CD14-positive monocyte (primary cell): Measurements from ENCODE around the gene DAPK1. TPM values are rescaled to one million over a fixed set of nuclear protein-coding genes. Genes with fewer than 3 reads are reported as not detected.

ENCODE experiments used
- DNase-seq, 3 donors: peaks; one replicate each; pipeline ENCODE4 v3.0.0-alpha.2; 2011 to 2022
- H2AFZ ChIP-seq: 2 replicates; pipeline ENCODE4 v1.6.0; 2012; ENCODE audit warnings: mild to moderate bottlenecking, low read depth, low read length, inconsistent platforms; ENCODE audit not compliant: insufficient read depth, poor library complexity, severe bottlenecking
- H3K27ac ChIP-seq, 2 donors: 1 replicate in 1 of 2; 2 replicates in 1 of 2; pipeline ENCODE4 v1.5.1; 2012 to 2013; ENCODE audit warnings: low read length in 2 of 2, control low read depth in 1 of 2, inconsistent platforms in 1 of 2, low read depth in 1 of 2, mild to moderate bottlenecking in 1 of 2
- H3K27me3 ChIP-seq, 2 donors: one replicate each; pipeline versions ENCODE4 v1.6.0 to v1.6.1; 2011 to 2013; ENCODE audit warnings: low read length in 2 of 2; ENCODE audit not compliant: control insufficient read depth in 2 of 2, insufficient read depth in 2 of 2
- H3K36me3 ChIP-seq, 2 donors: replicated peaks in 1 of 2; 1 replicate in 1 of 2; 2 replicates in 1 of 2; pipeline versions ENCODE4 v1.5.1 to v1.6.1; 2012 to 2013; ENCODE audit warnings: low read length in 2 of 2, control low read depth in 1 of 2, inconsistent platforms in 1 of 2, mild to moderate bottlenecking in 1 of 2; ENCODE audit not compliant: insufficient read depth in 2 of 2, control insufficient read depth in 1 of 2
- H3K4me1 ChIP-seq, 2 donors: 1 replicate in 1 of 2; 2 replicates in 1 of 2; pipeline versions ENCODE4 v1.5.1 to v1.6.1; 2012 to 2013; ENCODE audit warnings: low read length in 2 of 2, control low read depth in 1 of 2, inconsistent platforms in 1 of 2, mild to moderate bottlenecking in 1 of 2, moderate library complexity in 1 of 2; ENCODE audit not compliant: insufficient read depth in 2 of 2, control insufficient read depth in 1 of 2
- H3K4me2 ChIP-seq: replicated peaks from 2 replicates; pipeline ENCODE3; 2012; ENCODE audit warnings: low read length, moderate library complexity, mild to moderate bottlenecking; ENCODE audit not compliant: poor library complexity, severe bottlenecking; ENCODE audit errors: extremely low read depth
- H3K4me3 ChIP-seq, 3 experiments: fragments of 200-600 bp in 1 of 3; sonication (generic) in 1 of 3; replicated peaks in 1 of 3; 1 replicate in 2 of 3; 2 replicates in 1 of 3; pipeline ENCODE4 v1.5.1; 2011 to 2013; ENCODE audit warnings: low read length in 3 of 3, mild to moderate bottlenecking in 3 of 3, control low read depth in 2 of 3, low read depth in 2 of 3, inconsistent platforms in 1 of 3, moderate library complexity in 1 of 3
- H3K79me2 ChIP-seq: 2 replicates; pipeline ENCODE4 v1.6.0; 2012; ENCODE audit warnings: mild to moderate bottlenecking, control low read depth, inconsistent platforms, low read length, moderate library complexity; ENCODE audit not compliant: insufficient read depth
- H3K9ac ChIP-seq: 2 replicates; pipeline ENCODE4 v1.6.0; 2017; ENCODE audit warnings: low read length, mild to moderate bottlenecking; ENCODE audit not compliant: insufficient read depth, poor library complexity, severe bottlenecking
- H3K9me3 ChIP-seq, 2 donors: replicated peaks in 1 of 2; 1 replicate in 1 of 2; 2 replicates in 1 of 2; pipeline versions ENCODE4 v1.5.1 to v1.6.1; 2012 to 2013; ENCODE audit warnings: low read length in 2 of 2, control low read depth in 1 of 2; ENCODE audit not compliant: control insufficient read depth in 1 of 2, insufficient read depth in 1 of 2
- H4K20me1 ChIP-seq: 2 replicates; pipeline ENCODE4 v1.6.0; 2012; ENCODE audit warnings: mild to moderate bottlenecking, low read length, control low read depth, moderate library complexity; ENCODE audit not compliant: insufficient read depth
- H3K27ac Mint-ChIP-seq, 7 donors: one replicate each; pipeline ENCODE4 v1.8.0; 2020; ENCODE audit warnings: mild to moderate bottlenecking in 7 of 7, mixed read lengths in 7 of 7, moderate library complexity in 6 of 7, inconsistent platforms in 2 of 7
- H3K27me3 Mint-ChIP-seq, 3 donors: one replicate each; pipeline ENCODE4 v1.8.0; 2021 to 2022; ENCODE audit warnings: low read depth in 3 of 3, mild to moderate bottlenecking in 3 of 3, mixed read lengths in 3 of 3, moderate library complexity in 3 of 3, inconsistent platforms in 1 of 3
- H3K36me3 Mint-ChIP-seq, 2 donors: one replicate each; pipeline ENCODE4 v1.8.0; 2020; ENCODE audit warnings: mixed read lengths in 2 of 2, inconsistent platforms in 1 of 2, mild to moderate bottlenecking in 1 of 2
- H3K4me1 Mint-ChIP-seq: one replicate; pipeline ENCODE4 v1.8.0; 2020; ENCODE audit warnings: mild to moderate bottlenecking, mixed read lengths
- H3K4me3 Mint-ChIP-seq, 2 donors: one replicate each; pipeline ENCODE4 v1.8.0; 2020; ENCODE audit warnings: mild to moderate bottlenecking in 2 of 2, mixed read lengths in 2 of 2, moderate library complexity in 1 of 2
- H3K9me3 Mint-ChIP-seq, 7 donors: one replicate each; pipeline ENCODE4 v1.8.0; 2020 to 2022; ENCODE audit warnings: mixed read lengths in 7 of 7, mild to moderate bottlenecking in 6 of 7, moderate library complexity in 6 of 7, inconsistent platforms in 2 of 7
- WGBS: methylation state at CpG from one replicate; pipeline ENCODE4 v1.1.5; 2013; ENCODE audit warnings: missing lambda C conversion rate; ENCODE audit not compliant: insufficient coverage; 5-methylcytosine and 5-hydroxymethylcytosine counted together
- intact Hi-C, 2 donors: fragments of 100-400 bp; cut with micrococcal nuclease; formaldehyde crosslinking; loops; one replicate each; pipeline versions ENCODE4 v1.15.0 to v1.15.1; 2023
- polyA plus RNA-seq, 3 donors: library from polyadenylated mRNA; depleted of rRNA in 1 of 3; unstranded in 2 of 3; stranded (reverse) in 1 of 3; fragments of 300-500 nt in 2 of 3; fragments of >200 nt in 1 of 3; fragmentation: Illumina TruSeq in 2 of 3; gene quantifications; 1 replicate in 2 of 3; 2 replicates in 1 of 3; pipeline ENCODE4 v1.2.3, GENCODE V29; 2012 to 2021
- TF ChIP-seq, protein P1 (sequence below): fragments of 200-600 bp; IDR thresholded peaks from one replicate; pipeline ENCODE4 v1.8.0; 2022; ENCODE audit warnings: antibody characterized with exemption, mild to moderate bottlenecking

DAPK1 gene
- polyA plus RNA-seq, 3 donors = 24.1 to 102 (median 44.4) TPM

- WGBS = 83% methylated on average over 2 of the region's 7 CpGs
- Histone ChIP-seq H3K4me2 (peak overlapping the region; percentile 72), H3K36me3 (peaks cover 0 to 27% of the 10 kb centered on the region in 2 donors), H3K27me3 (no peaks in the 10 kb centered on the region), H3K4me3 (peak overlapping the region in 2 of 3 experiments; percentile 29 to 65), H3K9ac (peak overlapping the region; percentile 33), H3K9me3 (no peaks in the 10 kb centered on the region), H3K27ac (peak overlapping the region; percentile 14 to 86), H4K20me1 (peaks cover 74% of the 10 kb centered on the region), H3K4me1 (peaks cover 25 to 34% of the 10 kb centered on the region in 2 donors), H2AFZ (peak overlapping the region; percentile 27), H3K79me2 (peaks cover 21% of the 10 kb centered on the region)
- H3K9me3 Mint-ChIP-seq = peaks cover 0 to 2% (median 0%) of the 10 kb centered on the region in 7 donors
- peak; percentile 59 to 75 (median 70) for DNase-seq
- H3K4me1 Mint-ChIP-seq = peaks cover 35% of the 10 kb centered on the region
- peaks cover 30 to 43% of the 10 kb centered on the region in 2 donors for H3K36me3 Mint-ChIP-seq
- H3K4me3 Mint-ChIP-seq = peak overlapping the region; percentile 58 to 76
- H3K27ac Mint-ChIP-seq = peak overlapping the region; percentile 76 to 92 (median 85)
- peaks cover 0 to 2% (median 2%) of the 10 kb centered on the region in 3 donors for H3K27me3 Mint-ChIP-seq
- TF ChIP-seq, protein P1, sequence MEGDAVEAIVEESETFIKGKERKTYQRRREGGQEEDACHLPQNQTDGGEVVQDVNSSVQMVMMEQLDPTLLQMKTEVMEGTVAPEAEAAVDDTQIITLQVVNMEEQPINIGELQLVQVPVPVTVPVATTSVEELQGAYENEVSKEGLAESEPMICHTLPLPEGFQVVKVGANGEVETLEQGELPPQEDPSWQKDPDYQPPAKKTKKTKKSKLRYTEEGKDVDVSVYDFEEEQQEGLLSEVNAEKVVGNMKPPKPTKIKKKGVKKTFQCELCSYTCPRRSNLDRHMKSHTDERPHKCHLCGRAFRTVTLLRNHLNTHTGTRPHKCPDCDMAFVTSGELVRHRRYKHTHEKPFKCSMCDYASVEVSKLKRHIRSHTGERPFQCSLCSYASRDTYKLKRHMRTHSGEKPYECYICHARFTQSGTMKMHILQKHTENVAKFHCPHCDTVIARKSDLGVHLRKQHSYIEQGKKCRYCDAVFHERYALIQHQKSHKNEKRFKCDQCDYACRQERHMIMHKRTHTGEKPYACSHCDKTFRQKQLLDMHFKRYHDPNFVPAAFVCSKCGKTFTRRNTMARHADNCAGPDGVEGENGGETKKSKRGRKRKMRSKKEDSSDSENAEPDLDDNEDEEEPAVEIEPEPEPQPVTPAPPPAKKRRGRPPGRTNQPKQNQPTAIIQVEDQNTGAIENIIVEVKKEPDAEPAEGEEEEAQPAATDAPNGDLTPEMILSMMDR = no peak
- intact Hi-C loops = no loop called here
Measured at GRCh38 chr9:87529671-87530070, 32.0 kb downstream of the DAPK1 start.

DNA sequence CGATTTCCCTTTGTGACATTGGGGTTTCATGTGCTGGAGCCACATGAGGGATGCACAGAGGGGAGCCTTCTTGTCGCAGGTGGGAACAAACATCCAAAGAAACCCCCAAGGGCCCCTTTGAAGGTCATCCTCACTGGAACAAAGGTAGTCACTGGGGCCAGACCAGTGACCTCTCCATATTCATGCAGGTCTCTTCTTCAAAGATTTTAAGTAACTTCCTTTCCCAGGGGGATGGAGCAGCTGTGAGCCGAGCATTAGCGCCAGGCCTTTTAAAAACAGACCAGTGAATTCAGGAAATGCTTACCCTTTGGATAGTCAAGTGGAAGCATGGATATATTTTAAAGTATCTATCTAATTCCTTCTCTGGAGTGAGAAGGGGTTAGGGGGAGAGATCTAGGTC lies 33.0 kb downstream of the DAPK1 start:
- Mint-ChIP-seq H3K9me3 (no peaks in the 10 kb centered on the region), H3K4me3 (no peak overlapping the region), H3K27ac (peak overlapping the region in 5 of 7 donors; percentile 62 to 92 (median 85)), H3K4me1 (peaks cover 35% of the 10 kb centered on the region), H3K27me3 (peaks cover 0 to 2% (median 2%) of the 10 kb centered on the region in 3 donors), H3K36me3 (peaks cover 31 to 39% of the 10 kb centered on the region in 2 donors)
- H3K4me1 ChIP-seq = peaks cover 25 to 34% of the 10 kb centered on the region in 2 donors
- no peaks in the 10 kb centered on the region for H3K9me3 ChIP-seq
- intact Hi-C loops = no loop called here
- WGBS = no CpG with 5 or more reads among the region's 4 CpGs
- no peaks in the 10 kb centered on the region for H3K27me3 ChIP-seq
- H3K79me2 ChIP-seq = peaks cover 21% of the 10 kb centered on the region
- peak overlapping the region in 1 of 2 donors; percentile 86 for H3K27ac ChIP-seq
- peaks cover 70% of the 10 kb centered on the region for H4K20me1 ChIP-seq
- H3K4me3 ChIP-seq = peak overlapping the region in 1 of 3 experiments; percentile 65
- DNase-seq = no peak
- TF ChIP-seq, protein P1 = no peak
- peaks cover 0 to 20% of the 10 kb centered on the region in 2 donors for H3K36me3 ChIP-seq
- no peak overlapping the region for H2AFZ ChIP-seq
- H3K9ac ChIP-seq = peak overlapping the region; percentile 33
- H3K4me2 ChIP-seq = peak overlapping the region; percentile 72
